SJCRH30 (cell line): ENCODE measurements around the gene FAM72A. TPM values are rescaled to one million over a fixed set of nuclear protein-coding genes. Genes with fewer than 3 reads are reported as not detected.
"Not testable (repeated sequence)": the region's sequence is repeated elsewhere in the genome, so short reads cannot be mapped to it uniquely, and the experiment has no call there.

ENCODE experiments used
- DNase-seq, 2 experiments: peaks; one replicate each; pipeline ENCODE4 v3.0.0-alpha.2; 2015 to 2020
- H3K27ac ChIP-seq: fragments of 250-450 bp; sonication (Bioruptor Pico); 2 replicates; pipeline ENCODE4 v1.5.1; 2020; ENCODE audit warnings: mild to moderate bottlenecking, moderate library complexity
- H3K27me3 ChIP-seq: fragments of 250-450 bp; sonication (Bioruptor Pico); 2 replicates; pipeline ENCODE4 v1.5.1; 2020; ENCODE audit warnings: mild to moderate bottlenecking, moderate library complexity
- H3K36me3 ChIP-seq: fragments of 250-450 bp; sonication (Bioruptor Pico); 2 replicates; pipeline ENCODE4 v1.5.1; 2020; ENCODE audit warnings: mild to moderate bottlenecking, moderate library complexity
- H3K4me1 ChIP-seq: fragments of 250-450 bp; sonication (Bioruptor Pico); 2 replicates; pipeline ENCODE4 v1.5.1; 2020; ENCODE audit warnings: mild to moderate bottlenecking, moderate library complexity
- H3K4me3 ChIP-seq: fragments of 250-450 bp; sonication (Bioruptor Pico); 2 replicates; pipeline ENCODE4 v1.5.1; 2020; ENCODE audit warnings: mild to moderate bottlenecking, moderate library complexity
- H3K9me3 ChIP-seq: fragments of 250-450 bp; sonication (Bioruptor Pico); replicated peaks from 2 replicates; pipeline ENCODE4 v1.5.1; 2020; ENCODE audit warnings: mild to moderate bottlenecking, moderate library complexity
- total RNA-seq: library from RNA; depleted of rRNA; stranded (reverse); fragments of >200 nt; shearing (Covaris generic); gene quantifications from 2 replicates; pipeline ENCODE4 v1.2.3, GENCODE V29; 2014

FAM72A gene
- total RNA-seq, 1 experiment from 2014 or later = 17.9 TPM

- H3K9me3 ChIP-seq, DNase-seq, H3K27ac ChIP-seq, H3K4me1 ChIP-seq, H3K27me3 ChIP-seq, H3K4me3 ChIP-seq, H3K36me3 ChIP-seq: not testable (repeated sequence)
Observed at GRCh38 chr1:206221585-206221984, 18.9 kb upstream of the FAM72A start.

- not testable (repeated sequence) for DNase-seq, H3K36me3 ChIP-seq, H3K9me3 ChIP-seq, H3K27me3 ChIP-seq, H3K4me1 ChIP-seq, H3K27ac ChIP-seq, H3K4me3 ChIP-seq
Observed at GRCh38 chr1:206220332-206221000, 17.8 kb upstream of the FAM72A start.

- not testable (repeated sequence) for DNase-seq, H3K4me3 ChIP-seq, H3K27ac ChIP-seq, H3K27me3 ChIP-seq, H3K4me1 ChIP-seq, H3K9me3 ChIP-seq, H3K36me3 ChIP-seq
Observed at GRCh38 chr1:206219514-206220331, 17.1 kb upstream of the FAM72A start.

- not testable (repeated sequence) for H3K27ac ChIP-seq, H3K9me3 ChIP-seq, H3K27me3 ChIP-seq, H3K4me1 ChIP-seq, H3K4me3 ChIP-seq, H3K36me3 ChIP-seq, DNase-seq
Observed at GRCh38 chr1:206218765-206219164, 16.1 kb upstream of the FAM72A start.

GRCh38 chr1:206218285-206218684, 15.6 kb upstream of the FAM72A start:
- H3K4me1 ChIP-seq, H3K27me3 ChIP-seq, DNase-seq, H3K9me3 ChIP-seq, H3K4me3 ChIP-seq, H3K36me3 ChIP-seq, H3K27ac ChIP-seq: not testable (repeated sequence)

GRCh38 chr1:206215600-206216392, 13.2 kb upstream of the FAM72A start:
- not testable (repeated sequence) for H3K4me1 ChIP-seq, H3K9me3 ChIP-seq, H3K36me3 ChIP-seq

GRCh38 chr1:206210802-206211201, 8.2 kb upstream of the FAM72A start:
- not testable (repeated sequence) for DNase-seq, H3K4me1 ChIP-seq, H3K4me3 ChIP-seq, H3K27ac ChIP-seq, H3K36me3 ChIP-seq, H3K9me3 ChIP-seq, H3K27me3 ChIP-seq

More at GRCh38 chr1:206215600-206216392, 13.2 kb upstream of the FAM72A start:
- H3K4me3 ChIP-seq, H3K27ac ChIP-seq, H3K27me3 ChIP-seq, DNase-seq: not testable (repeated sequence)

GRCh38 chr1:206205569-206205968, 2.9 kb upstream of the FAM72A start:
- not testable (repeated sequence) for H3K27me3 ChIP-seq, H3K4me3 ChIP-seq, H3K36me3 ChIP-seq, H3K4me1 ChIP-seq, H3K27ac ChIP-seq, H3K9me3 ChIP-seq
- DNase-seq = peak in 1 of 2 experiments; percentile 14

- H3K27ac ChIP-seq, H3K4me1 ChIP-seq: not testable (repeated sequence)
- DNase-seq = peak; percentile 4 to 6
Observed at GRCh38 chr1:206204871-206205270, 2.2 kb upstream of the FAM72A start.

GRCh38 chr1:206204159-206204511, 1.5 kb upstream of the FAM72A start:
- H3K9me3 ChIP-seq, H3K27me3 ChIP-seq, H3K4me3 ChIP-seq, H3K36me3 ChIP-seq, H3K27ac ChIP-seq, H3K4me1 ChIP-seq: not testable (repeated sequence)
- peak in 1 of 2 experiments; percentile 24 for DNase-seq

More at GRCh38 chr1:206204871-206205270, 2.2 kb upstream of the FAM72A start:
- H3K27me3 ChIP-seq, H3K36me3 ChIP-seq, H3K9me3 ChIP-seq: not testable (repeated sequence)
- peak overlapping the region; percentile 68 for H3K4me3 ChIP-seq

- not testable (repeated sequence) for H3K27ac ChIP-seq, H3K4me1 ChIP-seq, H3K27me3 ChIP-seq, H3K36me3 ChIP-seq, H3K9me3 ChIP-seq
- peak; percentile 74 for DNase-seq
- peak within 1 kb of the TSS; percentile 44 for H3K4me3 ChIP-seq
Observed at GRCh38 chr1:206203364-206204158, 922 bp upstream of the FAM72A start, which contains the start of gene SRGAP2. Gene SRGAP2 (plus strand): TSS chr1:206203541. CDS start chr1:206205971, 2,430 bp downstream.

GRCh38 chr1:206196748-206197424, 5.8 kb downstream of the FAM72A start:
- H3K27ac ChIP-seq, DNase-seq, H3K4me1 ChIP-seq: not testable (repeated sequence)

GRCh38 chr1:206195182-206195581, 7.5 kb downstream of the FAM72A start:
- not testable (repeated sequence) for H3K27ac ChIP-seq, H3K4me3 ChIP-seq, H3K9me3 ChIP-seq, H3K4me1 ChIP-seq, H3K27me3 ChIP-seq, DNase-seq, H3K36me3 ChIP-seq

More at GRCh38 chr1:206196748-206197424, 5.8 kb downstream of the FAM72A start:
- not testable (repeated sequence) for H3K27me3 ChIP-seq, H3K4me3 ChIP-seq, H3K9me3 ChIP-seq, H3K36me3 ChIP-seq

GRCh38 chr1:206186826-206187225, 15.8 kb downstream of the FAM72A start:
- H3K9me3 ChIP-seq, H3K4me1 ChIP-seq, DNase-seq, H3K27me3 ChIP-seq, H3K27ac ChIP-seq, H3K4me3 ChIP-seq, H3K36me3 ChIP-seq: not testable (repeated sequence)
